Neuronal stem cell (in vitro differentiated cells): ENCODE data around the gene SEH1L.

Source experiments
- DNase-seq: peaks from one replicate; pipeline ENCODE4 v3.0.0-alpha.2; 2013; ENCODE audit warnings: low spot score
- H2AFZ ChIP-seq: one replicate; pipeline ENCODE4 v1.6.1; 2013; ENCODE audit warnings: mild to moderate bottlenecking, low read length, inconsistent platforms
- H2AK5ac ChIP-seq: 2 replicates; pipeline ENCODE4 v1.6.1; 2013; ENCODE audit warnings: low read depth, mild to moderate bottlenecking, inconsistent platforms, low read length, moderate library complexity, mixed read lengths
- H2BK120ac ChIP-seq: 2 replicates; pipeline ENCODE4 v1.6.1; 2013; ENCODE audit warnings: low read depth, mild to moderate bottlenecking, inconsistent platforms, low read length, moderate library complexity, mixed read lengths
- H2BK12ac ChIP-seq: one replicate; pipeline ENCODE4 v1.6.1; 2013; ENCODE audit warnings: low read length, inconsistent platforms
- H2BK15ac ChIP-seq: 2 replicates; pipeline ENCODE4 v1.6.1; 2013; ENCODE audit warnings: mild to moderate bottlenecking, low read length, inconsistent platforms, mixed read lengths
- H2BK5ac ChIP-seq: one replicate; pipeline ENCODE4 v1.6.1; 2013; ENCODE audit warnings: inconsistent platforms, mild to moderate bottlenecking, low read length, moderate library complexity
- H3K14ac ChIP-seq: one replicate; pipeline ENCODE4 v1.6.1; 2013; ENCODE audit warnings: low read length, inconsistent platforms
- H3K18ac ChIP-seq: 2 replicates; pipeline ENCODE4 v1.6.1; 2013; ENCODE audit warnings: low read length, inconsistent platforms
- H3K23ac ChIP-seq: 2 replicates; pipeline ENCODE4 v1.6.1; 2013; ENCODE audit warnings: low read depth, mild to moderate bottlenecking, mixed read lengths, low read length, inconsistent platforms; ENCODE audit not compliant: poor library complexity
- H3K27ac ChIP-seq: replicated peaks from 3 replicates; pipeline ENCODE4 v1.5.1; 2013; ENCODE audit warnings: low read length, inconsistent platforms
- H3K27me3 ChIP-seq, 3 experiments: 2 replicates each; pipeline ENCODE4 v1.6.1; 2013; ENCODE audit warnings: low read length in 3 of 3, mild to moderate bottlenecking in 2 of 3, inconsistent platforms in 1 of 3, low read depth in 1 of 3, mixed read lengths in 1 of 3, moderate library complexity in 1 of 3; ENCODE audit not compliant: control insufficient read depth in 3 of 3, insufficient read depth in 3 of 3
- H3K36me3 ChIP-seq, 2 donors: replicated peaks in 1 of 2; 2 replicates each; pipeline ENCODE4 v1.6.1; 2013; ENCODE audit warnings: low read length in 2 of 2; ENCODE audit not compliant: control insufficient read depth in 2 of 2, insufficient read depth in 2 of 2
- H3K4ac ChIP-seq: 2 replicates; pipeline ENCODE4 v1.6.1; 2013; ENCODE audit warnings: inconsistent platforms, mild to moderate bottlenecking, low read length, moderate library complexity
- H3K4me1 ChIP-seq, 2 donors: 1 replicate in 1 of 2; 2 replicates in 1 of 2; pipeline ENCODE4 v1.6.1; 2013; ENCODE audit warnings: low read length in 2 of 2, low read depth in 1 of 2; ENCODE audit not compliant: control insufficient read depth in 2 of 2, insufficient read depth in 1 of 2
- H3K4me2 ChIP-seq: one replicate; pipeline ENCODE4 v1.6.1; 2013; ENCODE audit warnings: mild to moderate bottlenecking, low read length, inconsistent platforms; ENCODE audit not compliant: insufficient read depth, poor library complexity, severe bottlenecking
- H3K4me3 ChIP-seq, 2 donors: 2 replicates each; pipeline ENCODE4 v1.5.1; 2013; ENCODE audit warnings: low read length in 2 of 2, mild to moderate bottlenecking in 2 of 2, inconsistent platforms in 1 of 2, moderate library complexity in 1 of 2
- H3K79me1 ChIP-seq: one replicate; pipeline ENCODE4 v1.6.1; 2013; ENCODE audit warnings: low read depth, mild to moderate bottlenecking, inconsistent platforms, low read length, moderate library complexity
- H3K9ac ChIP-seq: one replicate; pipeline ENCODE4 v1.6.1; 2013; ENCODE audit warnings: mild to moderate bottlenecking, low read depth, low read length, inconsistent platforms; ENCODE audit not compliant: poor library complexity
- H3K9me3 ChIP-seq, 2 donors: replicated peaks in 1 of 2; 2 replicates each; pipeline versions ENCODE3 to v1.6.1; 2013; ENCODE audit warnings: low read length in 2 of 2, mild to moderate bottlenecking in 2 of 2, inconsistent platforms in 1 of 2, low read depth in 1 of 2, mixed read lengths in 1 of 2, moderate library complexity in 1 of 2; ENCODE audit not compliant: control insufficient read depth in 2 of 2, insufficient read depth in 1 of 2
- H4K8ac ChIP-seq: one replicate; pipeline ENCODE4 v1.6.1; 2013; ENCODE audit warnings: low read depth, mild to moderate bottlenecking, inconsistent platforms, low read length, moderate library complexity
- H4K91ac ChIP-seq: one replicate; pipeline ENCODE4 v1.6.1; 2013; ENCODE audit warnings: low read length, low read depth, mild to moderate bottlenecking, inconsistent platforms; ENCODE audit not compliant: poor library complexity
- WGBS, 2 donors: extraction: QIAGEN DNeasy Blood & Tissue Kit; methylation state at CpG; one replicate each; pipeline ENCODE4 v1.1.7; 2013; ENCODE audit warnings: missing lambda C conversion rate in 2 of 2, mixed read lengths in 1 of 2; ENCODE audit not compliant: insufficient read length in 2 of 2, insufficient replicate concordance in 1 of 2; ENCODE audit errors: extremely low coverage in 2 of 2; 5-methylcytosine and 5-hydroxymethylcytosine counted together

The SEH1L gene

GRCh38 chr18:12930908-12931307 lies 16.9 kb upstream of the SEH1L start:
- H2BK12ac ChIP-seq = no peak overlapping the region
- peaks cover 0 to 1% of the 10 kb centered on the region in 2 donors for H3K9me3 ChIP-seq
- H3K4me1 ChIP-seq = peaks cover 0 to 7% of the 10 kb centered on the region in 2 donors
- H2BK120ac ChIP-seq = no peak overlapping the region
- no peak for DNase-seq
- no peak overlapping the region for H4K8ac ChIP-seq
- no peak overlapping the region for H3K4me2 ChIP-seq
- H3K9ac ChIP-seq = no peak overlapping the region
- H3K23ac ChIP-seq = no peak overlapping the region
- H3K18ac ChIP-seq = no peak overlapping the region
- H3K4ac ChIP-seq = no peak overlapping the region
- no CpG with 5 or more reads among the region's 3 CpGs for WGBS, 2 donors
- H3K4me3 ChIP-seq = no peak overlapping the region
- H3K14ac ChIP-seq = no peak overlapping the region
- no peaks in the 10 kb centered on the region for H3K27me3 ChIP-seq
- no peak overlapping the region for H2BK5ac ChIP-seq
- no peak overlapping the region for H2BK15ac ChIP-seq
- H2AFZ ChIP-seq = no peak overlapping the region
- no peaks in the 10 kb centered on the region for H3K79me1 ChIP-seq
- H3K27ac ChIP-seq = no peak overlapping the region
- H2AK5ac ChIP-seq = no peak overlapping the region
- H3K36me3 ChIP-seq = no peaks in the 10 kb centered on the region
- H4K91ac ChIP-seq = no peak overlapping the region

GRCh38 chr18:12933327-12933726 lies 14.5 kb upstream of the SEH1L start:
- no peak overlapping the region for H3K4ac ChIP-seq
- H3K27me3 ChIP-seq = no peaks in the 10 kb centered on the region
- H3K4me1 ChIP-seq = peaks cover 0 to 7% of the 10 kb centered on the region in 2 donors
- H3K27ac ChIP-seq = no peak overlapping the region
- H3K9ac ChIP-seq = no peak overlapping the region
- H2BK15ac ChIP-seq = no peak overlapping the region
- H3K79me1 ChIP-seq = no peaks in the 10 kb centered on the region
- no peak overlapping the region for H2BK12ac ChIP-seq
- H2BK120ac ChIP-seq = no peak overlapping the region
- H3K18ac ChIP-seq = no peak overlapping the region
- DNase-seq = no peak
- H2AFZ ChIP-seq = no peak overlapping the region
- H3K14ac ChIP-seq = no peak overlapping the region
- no peak overlapping the region for H2BK5ac ChIP-seq
- H2AK5ac ChIP-seq = no peak overlapping the region
- H4K91ac ChIP-seq = no peak overlapping the region
- H4K8ac ChIP-seq = no peak overlapping the region
- H3K23ac ChIP-seq = no peak overlapping the region
- peaks cover 0 to 1% of the 10 kb centered on the region in 2 donors for H3K9me3 ChIP-seq
- H3K36me3 ChIP-seq = no peaks in the 10 kb centered on the region
- H3K4me2 ChIP-seq = no peak overlapping the region
- H3K4me3 ChIP-seq = no peak overlapping the region

GRCh38 chr18:12934454-12935071 lies 13.2 kb upstream of the SEH1L start:
- no peak overlapping the region for H3K14ac ChIP-seq
- H2BK5ac ChIP-seq = no peak overlapping the region
- H3K4me3 ChIP-seq = no peak overlapping the region
- no peak overlapping the region for H2BK120ac ChIP-seq
- H3K23ac ChIP-seq = no peak overlapping the region
- no peak overlapping the region for H2BK15ac ChIP-seq
- peak; percentile 73 for DNase-seq
- no CpG with 5 or more reads among the region's 11 CpGs for WGBS, 2 donors
- no peak overlapping the region for H3K27ac ChIP-seq
- H3K4ac ChIP-seq = no peak overlapping the region
- H3K4me1 ChIP-seq = peaks cover 0 to 7% of the 10 kb centered on the region in 2 donors
- no peak overlapping the region for H3K4me2 ChIP-seq
- no peak overlapping the region for H4K8ac ChIP-seq
- H2AFZ ChIP-seq = peak overlapping the region; percentile 69
- no peak overlapping the region for H2AK5ac ChIP-seq
- no peaks in the 10 kb centered on the region for H3K27me3 ChIP-seq
- H3K18ac ChIP-seq = no peak overlapping the region
- no peak overlapping the region for H4K91ac ChIP-seq
- H3K9me3 ChIP-seq = no peaks in the 10 kb centered on the region
- no peaks in the 10 kb centered on the region for H3K79me1 ChIP-seq
- no peak overlapping the region for H2BK12ac ChIP-seq
- H3K36me3 ChIP-seq = no peaks in the 10 kb centered on the region
- H3K9ac ChIP-seq = no peak overlapping the region

GRCh38 chr18:12939162-12939561 lies 8.6 kb upstream of the SEH1L start:
- Histone ChIP-seq H4K91ac (no peak overlapping the region), H3K14ac (no peak overlapping the region), H2AFZ (no peak overlapping the region), H3K9me3 (no peaks in the 10 kb centered on the region), H3K79me1 (no peaks in the 10 kb centered on the region), H3K18ac (no peak overlapping the region), H3K4ac (no peak overlapping the region), H3K27ac (no peak overlapping the region), H3K23ac (no peak overlapping the region), H3K36me3 (no peaks in the 10 kb centered on the region), H2BK120ac (no peak overlapping the region), H2BK15ac (no peak overlapping the region), H3K27me3 (no peaks in the 10 kb centered on the region), H2AK5ac (no peak overlapping the region), H3K4me3 (no peak overlapping the region), H3K4me1 (no peaks in the 10 kb centered on the region), H2BK12ac (no peak overlapping the region), H3K9ac (no peak overlapping the region), H3K4me2 (no peak overlapping the region), H4K8ac (no peak overlapping the region), H2BK5ac (no peak overlapping the region)
- no peak for DNase-seq
- no CpG with 5 or more reads among the region's 2 CpGs for WGBS, 2 donors
